VCaP (cell line): ENCODE measurements around the gene RCC2.
"Not testable (repeated sequence)": the region's sequence is repeated elsewhere in the genome, so short reads cannot be mapped to it uniquely, and the experiment has no call there.

Experiments used
- H3K27ac ChIP-seq: fragments of 450-650 bp; 2 replicates; pipeline ENCODE4 v1.5.1; 2017
- CTCF ChIP-seq: fragments of 450-650 bp; conservative IDR thresholded peaks from 2 replicates; pipeline ENCODE4 v1.5.1; 2017; ENCODE audit warnings: mild to moderate bottlenecking, moderate library complexity

The RCC2 gene

GRCh38 chr1:17471393-17471792, 31.9 kb upstream of the RCC2 start:
- no peak overlapping the region for H3K27ac ChIP-seq
- TF ChIP-seq CTCF = no peak

GRCh38 chr1:17470021-17470799, 30.7 kb upstream of the RCC2 start:
- H3K27ac ChIP-seq = no peak overlapping the region
- TF ChIP-seq CTCF = no peak

GRCh38 chr1:17468357-17469265, 29.1 kb upstream of the RCC2 start:
- not testable (repeated sequence) for H3K27ac ChIP-seq

- no peak overlapping the region for H3K27ac ChIP-seq
- no peak for TF ChIP-seq CTCF
Measured at GRCh38 chr1:17466359-17466758, 26.9 kb upstream of the RCC2 start.

GRCh38 chr1:17465228-17465627, 25.8 kb upstream of the RCC2 start:
- no peak for TF ChIP-seq CTCF
- no peak overlapping the region for H3K27ac ChIP-seq

- TF ChIP-seq CTCF = no peak
- no peak overlapping the region for H3K27ac ChIP-seq
Measured at GRCh38 chr1:17463991-17464390, 24.5 kb upstream of the RCC2 start.

- no peak for TF ChIP-seq CTCF
- no peak overlapping the region for H3K27ac ChIP-seq
Measured at GRCh38 chr1:17462669-17463068, 23.2 kb upstream of the RCC2 start.
